Upper lobe of right lung (tissue), 1 donor: Measurements from ENCODE around the gene KRT35. TPM values are rescaled to one million over a fixed set of nuclear protein-coding genes. Genes with fewer than 3 reads are reported as not detected.

ENCODE experiments used
- ATAC-seq: fragments of 200-7000 bp; cut with Tn5 transposase; one replicate; pipeline ENCODE4 v1.9.1; 2020; ENCODE audit warnings: mild to moderate bottlenecking, moderate library complexity
- DNase-seq: peaks from one replicate; pipeline ENCODE4 v3.0.0-alpha.2; 2020
- H3K27ac ChIP-seq: fragments of 200-600 bp; one replicate; pipeline ENCODE4 v1.8.0; 2022
- H3K27me3 ChIP-seq: fragments of 200-600 bp; one replicate; pipeline ENCODE4 v1.8.0; 2022; ENCODE audit warnings: mild to moderate bottlenecking
- H3K36me3 ChIP-seq: fragments of 200-600 bp; one replicate; pipeline ENCODE4 v1.8.0; 2022
- H3K4me1 ChIP-seq: fragments of 200-600 bp; one replicate; pipeline ENCODE4 v1.8.0; 2022
- H3K4me3 ChIP-seq: fragments of 200-600 bp; one replicate; pipeline ENCODE4 v1.8.0; 2022; ENCODE audit warnings: mild to moderate bottlenecking
- H3K9me3 ChIP-seq: fragments of 200-600 bp; one replicate; pipeline ENCODE4 v1.8.0; 2022
- intact Hi-C: fragments of 100-400 bp; cut with DNase I; formaldehyde crosslinking; loops from one replicate; pipeline ENCODE4 v1.11.0; 2022
- total RNA-seq: library from RNA; stranded (reverse); fragmentation: NEBNext Ultra II Directional; extraction: Animal tissue kit (Norgen Biotek cat#: 25700); gene quantifications from one replicate; pipeline ENCODE4 v1.2.1, GENCODE V29; 2021
- TF ChIP-seq, protein P1 (sequence below): fragments of 200-600 bp; IDR thresholded peaks from one replicate; pipeline ENCODE4 v1.8.0; 2022; ENCODE audit warnings: antibody characterized with exemption
- donor health status: DM: no; HTN: yes; CAD: no; lungs with severe emphysema.

Gene KRT35
- total RNA-seq, 1 donor from 2014 or later, result not detected

- DNase-seq (no peak), ATAC-seq (no peak)
- Histone ChIP-seq H3K27me3 (peaks cover 4% of the 10 kb centered on the region), H3K9me3 (no peaks in the 10 kb centered on the region), H3K27ac (no peak overlapping the region), H3K4me3 (no peak overlapping the region), H3K4me1 (no peaks in the 10 kb centered on the region), H3K36me3 (no peaks in the 10 kb centered on the region)
- TF ChIP-seq, protein P1, sequence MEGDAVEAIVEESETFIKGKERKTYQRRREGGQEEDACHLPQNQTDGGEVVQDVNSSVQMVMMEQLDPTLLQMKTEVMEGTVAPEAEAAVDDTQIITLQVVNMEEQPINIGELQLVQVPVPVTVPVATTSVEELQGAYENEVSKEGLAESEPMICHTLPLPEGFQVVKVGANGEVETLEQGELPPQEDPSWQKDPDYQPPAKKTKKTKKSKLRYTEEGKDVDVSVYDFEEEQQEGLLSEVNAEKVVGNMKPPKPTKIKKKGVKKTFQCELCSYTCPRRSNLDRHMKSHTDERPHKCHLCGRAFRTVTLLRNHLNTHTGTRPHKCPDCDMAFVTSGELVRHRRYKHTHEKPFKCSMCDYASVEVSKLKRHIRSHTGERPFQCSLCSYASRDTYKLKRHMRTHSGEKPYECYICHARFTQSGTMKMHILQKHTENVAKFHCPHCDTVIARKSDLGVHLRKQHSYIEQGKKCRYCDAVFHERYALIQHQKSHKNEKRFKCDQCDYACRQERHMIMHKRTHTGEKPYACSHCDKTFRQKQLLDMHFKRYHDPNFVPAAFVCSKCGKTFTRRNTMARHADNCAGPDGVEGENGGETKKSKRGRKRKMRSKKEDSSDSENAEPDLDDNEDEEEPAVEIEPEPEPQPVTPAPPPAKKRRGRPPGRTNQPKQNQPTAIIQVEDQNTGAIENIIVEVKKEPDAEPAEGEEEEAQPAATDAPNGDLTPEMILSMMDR, result no peak
- intact Hi-C loops, result no loop called here
Observed at GRCh38 chr17:41483991-41484826, 3.3 kb upstream of the KRT35 start.

DNA sequence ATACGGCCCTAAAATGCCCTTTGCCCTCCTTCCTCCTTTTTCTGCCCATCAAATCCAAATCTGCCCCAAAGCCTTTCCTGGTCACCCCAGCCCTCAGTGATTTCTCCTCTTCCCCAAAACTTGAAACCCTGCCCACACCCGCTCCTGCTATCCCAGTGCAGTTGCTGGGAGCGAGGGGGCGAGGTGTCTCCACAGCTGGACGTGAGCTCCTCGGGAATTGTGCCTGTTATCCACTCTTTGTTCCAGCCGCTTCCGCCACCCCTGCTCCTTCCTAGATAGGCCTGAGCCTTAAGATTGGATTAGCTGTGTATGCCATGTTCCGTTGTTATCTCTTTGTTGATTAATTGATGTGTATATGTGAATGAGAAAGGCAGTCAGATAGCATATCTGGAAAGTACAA, 2.6 kb upstream of the KRT35 start:
- DNase-seq, result no peak
- TF ChIP-seq, protein P1, result no peak
- H3K27me3 ChIP-seq, result peaks cover 4% of the 10 kb centered on the region
- intact Hi-C loops, result no loop called here
- no peak overlapping the region for H3K4me3 ChIP-seq
- no peak for ATAC-seq
- no peak overlapping the region for H3K27ac ChIP-seq
- no peaks in the 10 kb centered on the region for H3K9me3 ChIP-seq
- H3K36me3 ChIP-seq, result no peaks in the 10 kb centered on the region
- H3K4me1 ChIP-seq, result no peaks in the 10 kb centered on the region

DNA sequence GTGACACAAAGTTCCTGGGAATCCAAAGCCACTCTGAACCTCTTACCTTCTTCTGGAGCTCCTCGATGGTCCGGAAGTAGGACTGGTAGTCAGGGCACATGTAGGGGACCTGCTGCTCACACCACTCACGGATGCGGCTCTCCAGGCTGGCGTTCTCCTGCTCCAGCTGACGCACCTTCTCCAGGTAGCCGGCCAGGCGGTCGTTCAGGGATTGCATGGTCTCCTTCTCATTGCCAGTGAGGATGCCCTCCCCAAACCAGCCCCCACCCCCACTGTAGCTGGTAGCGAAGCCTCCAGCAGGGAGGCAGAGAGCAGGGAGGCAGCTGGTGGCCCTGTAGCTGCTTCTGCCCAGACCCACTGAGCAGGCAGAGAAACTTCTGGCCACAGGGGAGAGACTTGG, 370 bp downstream of the KRT35 start:
- H3K4me1 ChIP-seq, result no peaks in the 10 kb centered on the region
- H3K27me3 ChIP-seq, result no peaks in the 10 kb centered on the region
- no peaks in the 10 kb centered on the region for H3K9me3 ChIP-seq
- no peak overlapping the region for H3K27ac ChIP-seq
- TF ChIP-seq, protein P1, result no peak
- intact Hi-C loops, result no loop called here
- peak; percentile 52 for DNase-seq
- H3K36me3 ChIP-seq, result no peaks in the 10 kb centered on the region
- no peak overlapping the region for H3K4me3 ChIP-seq
- ATAC-seq, result no peak

DNA sequence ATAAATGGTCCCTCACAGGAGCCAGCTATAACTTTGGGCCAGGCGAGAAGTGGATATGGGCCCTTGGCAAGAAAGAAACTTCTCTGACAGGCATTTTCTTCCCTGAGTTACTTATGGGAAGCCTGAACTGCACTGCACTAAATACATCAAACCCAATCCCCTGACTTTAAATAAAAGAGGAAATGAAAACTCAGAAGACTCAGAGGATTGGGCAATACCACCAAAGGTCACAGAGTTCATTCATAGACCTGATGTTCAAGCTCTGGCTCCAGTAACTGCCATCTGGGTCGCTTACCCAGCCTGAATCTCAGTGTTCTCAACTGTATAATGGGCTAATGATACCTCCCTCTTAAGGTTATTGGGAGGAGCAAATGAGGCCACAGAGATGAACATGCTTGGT, 815 bp downstream of the KRT35 start:
- TF ChIP-seq, protein P1, result no peak
- no peaks in the 10 kb centered on the region for H3K4me1 ChIP-seq
- H3K9me3 ChIP-seq, result no peaks in the 10 kb centered on the region
- intact Hi-C loops, result no loop called here
- no peaks in the 10 kb centered on the region for H3K36me3 ChIP-seq
- no peak for DNase-seq
- H3K4me3 ChIP-seq, result no peak overlapping the region
- no peak overlapping the region for H3K27ac ChIP-seq
- no peak for ATAC-seq
- no peaks in the 10 kb centered on the region for H3K27me3 ChIP-seq

GRCh38 chr17:41478237-41478636, 2.7 kb downstream of the KRT35 start:
- Histone ChIP-seq H3K4me1 (no peaks in the 10 kb centered on the region), H3K9me3 (no peaks in the 10 kb centered on the region), H3K27me3 (no peaks in the 10 kb centered on the region), H3K4me3 (no peak overlapping the region), H3K27ac (no peak overlapping the region), H3K36me3 (no peaks in the 10 kb centered on the region)
- intact Hi-C loops, result no loop called here
- no peak for ATAC-seq
- no peak for DNase-seq
- TF ChIP-seq, protein P1, result no peak
